GM23338 (cell line): Measurements from ENCODE around the gene PSORS1C2. TPM values are rescaled to one million over a fixed set of nuclear protein-coding genes. Genes with fewer than 3 reads are reported as not detected.

ENCODE experiments used
- ATAC-seq: fragments of 200-7000 bp; cut with Tn5 transposase; 3 replicates; pipeline ENCODE4 v1.9.1; 2020
- DNase-seq: peaks from one replicate; pipeline ENCODE4 v3.0.0-alpha.2; 2015; ENCODE audit warnings: low spot score
- H2AFZ ChIP-seq: fragments of 200-600 bp; sonication (generic); 2 replicates; pipeline ENCODE4 v1.8.0; 2016; ENCODE audit warnings: antibody characterized with exemption, mild to moderate bottlenecking, moderate library complexity
- H3F3A ChIP-seq: fragments of 200-600 bp; sonication (generic); replicated peaks from 2 replicates; pipeline ENCODE4 v1.8.0; 2017; ENCODE audit warnings: antibody characterized with exemption, mixed run types, low read depth
- H3K27ac ChIP-seq: fragments of 200-600 bp; sonication (generic); 2 replicates; pipeline ENCODE4 v1.6.1; 2016; ENCODE audit warnings: low read depth
- H3K27me3 ChIP-seq: fragments of 200-600 bp; sonication (generic); 2 replicates; pipeline ENCODE4 v1.8.0; 2016; ENCODE audit warnings: mild to moderate bottlenecking, mixed run types, moderate library complexity; ENCODE audit not compliant: insufficient read depth
- H3K36me3 ChIP-seq: fragments of 200-600 bp; sonication (generic); 2 replicates; pipeline ENCODE4 v1.8.0; 2016; ENCODE audit warnings: mild to moderate bottlenecking; ENCODE audit not compliant: insufficient read depth
- H3K4me1 ChIP-seq: fragments of 200-600 bp; sonication (generic); 2 replicates; pipeline ENCODE4 v1.8.0; 2016; ENCODE audit warnings: mild to moderate bottlenecking, moderate library complexity; ENCODE audit not compliant: insufficient read depth
- H3K4me2 ChIP-seq: fragments of 200-600 bp; sonication (generic); 2 replicates; pipeline ENCODE4 v1.7.1; 2017; ENCODE audit warnings: mixed run types
- H3K4me3 ChIP-seq: fragments of 200-600 bp; sonication (generic); 2 replicates; pipeline ENCODE4 v1.6.1; 2016; ENCODE audit warnings: mixed run types
- H3K79me2 ChIP-seq: fragments of 200-600 bp; sonication (generic); replicated peaks from 2 replicates; pipeline ENCODE4 v1.8.0; 2017; ENCODE audit warnings: mild to moderate bottlenecking; ENCODE audit not compliant: insufficient read depth
- H3K9me2 ChIP-seq: fragments of 200-600 bp; sonication (generic); 2 replicates; pipeline ENCODE4 v1.8.0; 2017; ENCODE audit not compliant: insufficient read depth
- H4K20me1 ChIP-seq: fragments of 200-600 bp; sonication (generic); replicated peaks from 2 replicates; pipeline ENCODE4 v1.8.0; 2017; ENCODE audit warnings: mild to moderate bottlenecking; ENCODE audit not compliant: insufficient read depth
- H3K27ac Mint-ChIP-seq: 2 replicates; pipeline ENCODE4 v1.8.0; 2020; ENCODE audit warnings: inconsistent platforms, mild to moderate bottlenecking, moderate library complexity, mixed read lengths
- H3K27me3 Mint-ChIP-seq: 3 replicates; pipeline ENCODE4 v1.8.0; 2022; ENCODE audit warnings: low read depth, mild to moderate bottlenecking, moderate library complexity, mixed read lengths, inconsistent platforms; ENCODE audit not compliant: insufficient read depth, poor library complexity
- H3K36me3 Mint-ChIP-seq: 3 replicates; pipeline ENCODE4 v1.8.0; 2021; ENCODE audit warnings: low read depth, mild to moderate bottlenecking, inconsistent platforms, moderate library complexity, mixed read lengths
- H3K4me1 Mint-ChIP-seq: 3 replicates; pipeline ENCODE4 v1.8.0; 2020; ENCODE audit warnings: mild to moderate bottlenecking, inconsistent platforms, mixed read lengths
- H3K4me3 Mint-ChIP-seq: 3 replicates; pipeline ENCODE4 v1.8.0; 2021; ENCODE audit warnings: moderate library complexity, mild to moderate bottlenecking, inconsistent platforms, mixed read lengths
- H3K9me3 Mint-ChIP-seq: 3 replicates; pipeline ENCODE4 v1.8.0; 2020; ENCODE audit warnings: moderate library complexity, mild to moderate bottlenecking, inconsistent platforms, mixed read lengths
- CREB1 ChIP-seq: fragments of 250-450 bp; sonication (Bioruptor Pico); IDR thresholded peaks from 2 replicates; pipeline ENCODE4 v1.5.0; 2020; ENCODE audit warnings: low read depth, mild to moderate bottlenecking, moderate library complexity
- CTCF ChIP-seq, 2 experiments: fragments of 200-600 bp in 1 of 2; sonication (generic) in 1 of 2; conservative IDR thresholded peaks; 2 replicates each; pipeline versions ENCODE4 v1.5.1 to v1.6.1; 2016 to 2017; ENCODE audit warnings: antibody characterized with exemption in 2 of 2, low read depth in 2 of 2, mild to moderate bottlenecking in 2 of 2, moderate library complexity in 1 of 2
- ETS1 ChIP-seq: IDR thresholded peaks from 2 replicates; pipeline ENCODE4 v1.6.1; 2016; ENCODE audit warnings: antibody characterized with exemption
- EZH2 ChIP-seq: fragments of 200-600 bp; sonication (generic); IDR thresholded peaks from one replicate; pipeline ENCODE4 v1.8.0; 2017; ENCODE audit warnings: antibody characterized with exemption, mild to moderate bottlenecking, low read depth; ENCODE audit not compliant: unreplicated experiment
- EZH2phosphoT487 ChIP-seq: fragments of 200-600 bp; sonication (generic); IDR thresholded peaks from one replicate; pipeline ENCODE4 v1.8.1; 2018; ENCODE audit warnings: antibody characterized with exemption; ENCODE audit not compliant: unreplicated experiment
- JUNB ChIP-seq: IDR thresholded peaks from one replicate; pipeline ENCODE4 v1.6.1; 2016; ENCODE audit warnings: antibody characterized with exemption; ENCODE audit not compliant: unreplicated experiment
- NANOG ChIP-seq: IDR thresholded peaks from 2 replicates; pipeline ENCODE4 v1.6.1; 2016; ENCODE audit warnings: antibody characterized with exemption, borderline replicate concordance
- POLR2AphosphoS5 ChIP-seq: IDR thresholded peaks from 2 replicates; pipeline ENCODE4 v1.6.1; 2016; ENCODE audit warnings: antibody characterized with exemption, low read depth
- REST ChIP-seq: IDR thresholded peaks from one replicate; pipeline ENCODE4 v1.6.1; 2018; ENCODE audit warnings: antibody characterized with exemption; ENCODE audit not compliant: unreplicated experiment
- STAT1 ChIP-seq: IDR thresholded peaks from one replicate; pipeline ENCODE4 v1.6.1; 2016; ENCODE audit warnings: antibody characterized with exemption; ENCODE audit not compliant: unreplicated experiment
- ZNF114 ChIP-seq: fragments of 250-450 bp; sonication (Bioruptor Pico); IDR thresholded peaks from 2 replicates; pipeline ENCODE4 v1.5.0; 2020; ENCODE audit warnings: mild to moderate bottlenecking, moderate library complexity
- ZNF331 ChIP-seq: fragments of 250-450 bp; sonication (Bioruptor Pico); IDR thresholded peaks from 2 replicates; pipeline ENCODE4 v1.5.0; 2020; ENCODE audit warnings: low read depth, mild to moderate bottlenecking, moderate library complexity
- ZNF462 ChIP-seq: fragments of 250-450 bp; sonication (Bioruptor Pico); IDR thresholded peaks from 2 replicates; pipeline ENCODE4 v1.5.0; 2020; ENCODE audit warnings: mild to moderate bottlenecking, moderate library complexity
- polyA plus RNA-seq: library from polyadenylated mRNA; unstranded; fragments of >200 nt; fragmentation: Nextera tagmentation; extraction: Ambion mirVana; gene quantifications from 2 replicates; pipeline ENCODE4 v1.2.1, GENCODE V29; 2016
- total RNA-seq: library from RNA; depleted of rRNA; stranded (reverse); fragments of >200 nt; shearing (Covaris generic); gene quantifications from 2 replicates; pipeline ENCODE4 v1.2.3, GENCODE V29; 2014

PSORS1C2 gene
- total and polyA plus RNA-seq, 2 experiments from 2014 or later, result 0.47 TPM; not detected in 1

GRCh38 chr6:31154436-31154835, 15.6 kb upstream of the PSORS1C2 start:
- H3K27ac Mint-ChIP-seq, result no peak overlapping the region
- peaks cover 17% of the 10 kb centered on the region for H3K4me1 Mint-ChIP-seq
- ATAC-seq, result no peak
- H3K27me3 Mint-ChIP-seq, result peaks cover 14% of the 10 kb centered on the region
- DNase-seq, result no peak
- no peaks in the 10 kb centered on the region for H3K9me2 ChIP-seq
- H3F3A ChIP-seq, result peaks cover 9% of the 10 kb centered on the region
- no peaks in the 10 kb centered on the region for H3K27me3 ChIP-seq
- no peaks in the 10 kb centered on the region for H4K20me1 ChIP-seq
- peaks cover 14% of the 10 kb centered on the region for H3K4me1 ChIP-seq
- no peak overlapping the region for H2AFZ ChIP-seq
- no peak for TF ChIP-seq ETS1
- TF ChIP-seq ZNF114 (CRISPR knock-in tag), result no peak
- no peak for TF ChIP-seq CTCF (conservative IDR thresholded peaks at IDR 0.05; ENCODE audit: low read depth in 2 of 2)
- TF ChIP-seq EZH2phosphoT487, result no peak
- no peak for TF ChIP-seq JUNB
- no peak for TF ChIP-seq NANOG
- no peak for TF ChIP-seq CREB1 (CRISPR knock-in tag)
- no peak for TF ChIP-seq STAT1
- TF ChIP-seq REST, result no peak
- TF ChIP-seq EZH2, result no peak
- no peak for TF ChIP-seq ZNF331
- no peak for TF ChIP-seq ZNF462 (CRISPR knock-in tag)
- TF ChIP-seq POLR2AphosphoS5, result no peak
- H3K9me3 Mint-ChIP-seq, result no peaks in the 10 kb centered on the region
- H3K4me3 ChIP-seq, result no peak overlapping the region
- H3K36me3 ChIP-seq, result peaks cover 2% of the 10 kb centered on the region; the same call in 1 of the 2 replicates
- no peak overlapping the region for H3K4me2 ChIP-seq
- H3K36me3 Mint-ChIP-seq, result peaks cover 57% of the 10 kb centered on the region
- 0 out of 2 replicates have a peak, but pooled peaks cover 3% of the 10 kb centered on the region for H3K79me2 ChIP-seq
- no peak overlapping the region for H3K4me3 Mint-ChIP-seq
- H3K27ac ChIP-seq, result no peak overlapping the region
